ENCODE data around the gene TP73.

Gene TP73

GRCh38 chr1:3606779-3607702 lies 45.3 kb upstream of the TP73 start:
- no peak overlapping the region for H3K4me3 ChIP-seq (ENCODE audit: low read depth, low read length)
- in situ Hi-C loops (cut with HindIII; ENCODE audit: low sequenced_read_pairs), result no loop called here
- no peak for DNase-seq (ENCODE audit: low read depth, low spot score)
- TF ChIP-seq CTCF (IDR thresholded peaks at IDR 0.05; ENCODE audit: low read depth, low read length), result no peak

DNA sequence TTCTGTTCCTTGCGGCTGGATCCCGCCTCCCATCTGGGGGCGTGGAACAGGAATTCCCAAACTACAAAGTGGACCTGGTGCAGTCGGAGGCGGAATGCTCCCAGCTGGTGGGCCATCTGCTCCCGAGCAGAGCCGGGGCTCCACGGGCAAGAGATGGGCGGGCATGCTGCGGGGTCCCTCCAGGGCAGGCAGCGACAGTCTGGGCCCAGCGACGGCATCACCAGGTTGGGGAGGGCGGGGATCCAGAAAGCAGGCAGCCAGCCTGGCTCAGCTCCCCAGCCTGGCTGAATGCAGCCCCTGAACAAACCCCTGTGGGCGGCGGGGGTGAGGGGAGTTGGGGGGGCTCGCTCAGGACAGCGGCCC lies 44.6 kb upstream of the TP73 start:
- no peak for DNase-seq (ENCODE audit: low read depth, low spot score)
- no peak overlapping the region for H3K4me3 ChIP-seq (ENCODE audit: low read depth, low read length)
- no peak for TF ChIP-seq CTCF (IDR thresholded peaks at IDR 0.05; ENCODE audit: low read depth, low read length)
- in situ Hi-C loops (cut with HindIII; ENCODE audit: low sequenced_read_pairs), result no loop called here

- TF ChIP-seq CTCF (IDR thresholded peaks at IDR 0.05; ENCODE audit: low read depth, low read length), result no peak
- DNase-seq (ENCODE audit: low read depth, low spot score), result no peak
- in situ Hi-C loops (cut with HindIII; ENCODE audit: low sequenced_read_pairs), result no loop called here
- H3K4me3 ChIP-seq (ENCODE audit: low read depth, low read length), result no peak overlapping the region
These were observed 44.2 kb upstream of the TP73 start for GRCh38 chr1:3608154-3608553.

- no peak overlapping the region for H3K4me3 ChIP-seq (ENCODE audit: low read depth, low read length)
- no peak for TF ChIP-seq CTCF (IDR thresholded peaks at IDR 0.05; ENCODE audit: low read depth, low read length)
- in situ Hi-C loops (cut with HindIII; ENCODE audit: low sequenced_read_pairs), result no loop called here
- DNase-seq (ENCODE audit: low read depth, low spot score), result no peak
These were observed 43.1 kb upstream of the TP73 start for GRCh38 chr1:3609016-3609768.

DNA sequence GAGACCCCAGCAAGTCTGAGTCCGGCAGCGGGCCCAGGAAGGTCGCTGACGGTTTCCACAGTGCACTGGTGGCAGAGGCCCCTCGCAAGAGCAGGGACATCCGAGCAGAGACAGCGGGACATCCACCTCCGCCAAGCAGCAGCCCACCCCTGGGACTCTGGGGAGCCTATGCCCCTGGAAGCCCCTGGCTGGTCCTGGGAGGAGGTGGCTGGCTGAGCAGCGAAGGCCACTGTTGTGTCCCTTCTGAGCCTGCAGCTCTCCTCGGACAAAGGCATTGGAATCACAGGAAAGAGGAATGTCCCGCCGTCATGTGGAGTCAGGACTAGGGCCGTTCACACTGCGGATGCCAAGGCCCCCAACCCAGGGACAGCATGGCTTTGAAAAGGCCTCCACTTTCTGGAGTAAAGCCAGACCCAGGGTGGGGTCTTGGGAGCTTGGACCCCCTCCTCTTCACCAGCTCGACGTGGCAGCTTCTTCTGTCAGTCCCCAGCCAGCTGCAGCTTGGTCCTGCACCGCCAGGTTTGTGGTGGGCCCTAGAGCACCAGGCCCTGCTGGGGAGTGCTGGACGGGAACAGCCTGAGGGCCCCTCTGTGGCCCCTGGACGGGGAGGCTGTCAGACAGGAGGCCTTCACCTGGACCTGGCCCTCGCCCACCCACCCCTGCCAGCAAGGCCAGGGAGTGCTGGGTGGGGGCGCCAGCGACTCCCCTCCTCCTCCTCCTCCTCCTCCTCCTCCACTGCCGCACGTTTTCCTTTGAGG lies 42.4 kb upstream of the TP73 start:
- in situ Hi-C loops (cut with HindIII; ENCODE audit: low sequenced_read_pairs), result no loop called here
- no peak for TF ChIP-seq CTCF (IDR thresholded peaks at IDR 0.05; ENCODE audit: low read depth, low read length)
- no peak for DNase-seq (ENCODE audit: low read depth, low spot score)
- H3K4me3 ChIP-seq (ENCODE audit: low read depth, low read length), result no peak overlapping the region

- TF ChIP-seq CTCF (IDR thresholded peaks at IDR 0.05; ENCODE audit: low read depth, low read length), result no peak
- no peak overlapping the region for H3K4me3 ChIP-seq (ENCODE audit: low read depth, low read length)
- no peak for DNase-seq (ENCODE audit: low read depth, low spot score)
These were observed 41.7 kb upstream of the TP73 start for GRCh38 chr1:3610527-3611169.

More at GRCh38 chr1:3610527-3611169, 41.7 kb upstream of the TP73 start:
- in situ Hi-C loops (cut with HindIII; ENCODE audit: low sequenced_read_pairs), result no loop called here
